ENCODE results near the gene OR8H2. TPM values are rescaled to one million over a fixed set of nuclear protein-coding genes. Genes with fewer than 3 reads are reported as not detected.
"Not testable (repeated sequence)": the region's sequence is repeated elsewhere in the genome, so short reads cannot be mapped to it uniquely, and the experiment has no call there.

OR8H2 gene
- not detected for total RNA-seq

- ATAC-seq (ENCODE audit: low FRiP score in 2 of 2) (no peak), DNase-seq (no peak)
- TF ChIP-seq POLR2AphosphoS5 (IDR thresholded peaks at IDR 0.05) (no peak), EP300 (IDR thresholded peaks at IDR 0.05) (no peak), POLR2A (IDR thresholded peaks at IDR 0.05) (no peak)
- TF ChIP-seq, protein P1, sequence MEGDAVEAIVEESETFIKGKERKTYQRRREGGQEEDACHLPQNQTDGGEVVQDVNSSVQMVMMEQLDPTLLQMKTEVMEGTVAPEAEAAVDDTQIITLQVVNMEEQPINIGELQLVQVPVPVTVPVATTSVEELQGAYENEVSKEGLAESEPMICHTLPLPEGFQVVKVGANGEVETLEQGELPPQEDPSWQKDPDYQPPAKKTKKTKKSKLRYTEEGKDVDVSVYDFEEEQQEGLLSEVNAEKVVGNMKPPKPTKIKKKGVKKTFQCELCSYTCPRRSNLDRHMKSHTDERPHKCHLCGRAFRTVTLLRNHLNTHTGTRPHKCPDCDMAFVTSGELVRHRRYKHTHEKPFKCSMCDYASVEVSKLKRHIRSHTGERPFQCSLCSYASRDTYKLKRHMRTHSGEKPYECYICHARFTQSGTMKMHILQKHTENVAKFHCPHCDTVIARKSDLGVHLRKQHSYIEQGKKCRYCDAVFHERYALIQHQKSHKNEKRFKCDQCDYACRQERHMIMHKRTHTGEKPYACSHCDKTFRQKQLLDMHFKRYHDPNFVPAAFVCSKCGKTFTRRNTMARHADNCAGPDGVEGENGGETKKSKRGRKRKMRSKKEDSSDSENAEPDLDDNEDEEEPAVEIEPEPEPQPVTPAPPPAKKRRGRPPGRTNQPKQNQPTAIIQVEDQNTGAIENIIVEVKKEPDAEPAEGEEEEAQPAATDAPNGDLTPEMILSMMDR (IDR thresholded peaks at IDR 0.05), result no peak
- no peaks in the 10 kb centered on the region for H3K9me3 ChIP-seq
- H3K27me3 ChIP-seq, result no peaks in the 10 kb centered on the region
- H3K36me3 ChIP-seq, result no peaks in the 10 kb centered on the region
- H3K4me1 ChIP-seq, result no peaks in the 10 kb centered on the region
- no peak within 1 kb of the TSS for H3K27ac ChIP-seq
- H3K4me3 ChIP-seq, result no peak within 1 kb of the TSS
Observed at GRCh38 chr11:56103210-56103737, at the start of gene OR8H2. TSS of gene OR8H2 (plus strand) at chr11:56103687. CDS start at chr11:56105043, 1,356 bp downstream.

DNA sequence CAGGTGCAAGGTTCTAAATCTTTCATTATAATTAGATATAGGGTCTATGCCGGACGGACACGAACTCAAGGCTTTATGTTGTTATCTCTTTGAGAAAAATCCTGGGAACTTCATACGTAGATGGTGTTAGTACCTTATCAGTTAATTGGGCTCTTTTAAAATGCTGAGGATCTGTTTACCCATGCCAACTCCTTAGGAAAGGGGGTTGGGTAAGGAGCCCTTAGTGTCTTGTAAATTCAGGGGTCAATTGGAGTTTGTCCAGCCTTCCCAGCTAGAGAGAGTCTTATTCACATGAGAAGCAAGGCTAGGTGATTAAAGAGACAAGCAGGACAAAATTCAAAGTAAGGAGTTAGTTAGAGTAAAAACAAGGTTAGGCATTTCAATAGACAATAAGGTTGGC lies 47.1 kb upstream of the OR8H2 start:
- not testable (repeated sequence) for H3K27me3 ChIP-seq; DNase-seq; ATAC-seq (ENCODE audit: low FRiP score in 2 of 2); H3K9me3 ChIP-seq; H3K4me1 ChIP-seq; H3K4me3 ChIP-seq; H3K36me3 ChIP-seq; H3K27ac ChIP-seq
- WGBS, 2 donors, result 32 to 36% methylated on average over 4 of the region's 4 CpGs

DNA sequence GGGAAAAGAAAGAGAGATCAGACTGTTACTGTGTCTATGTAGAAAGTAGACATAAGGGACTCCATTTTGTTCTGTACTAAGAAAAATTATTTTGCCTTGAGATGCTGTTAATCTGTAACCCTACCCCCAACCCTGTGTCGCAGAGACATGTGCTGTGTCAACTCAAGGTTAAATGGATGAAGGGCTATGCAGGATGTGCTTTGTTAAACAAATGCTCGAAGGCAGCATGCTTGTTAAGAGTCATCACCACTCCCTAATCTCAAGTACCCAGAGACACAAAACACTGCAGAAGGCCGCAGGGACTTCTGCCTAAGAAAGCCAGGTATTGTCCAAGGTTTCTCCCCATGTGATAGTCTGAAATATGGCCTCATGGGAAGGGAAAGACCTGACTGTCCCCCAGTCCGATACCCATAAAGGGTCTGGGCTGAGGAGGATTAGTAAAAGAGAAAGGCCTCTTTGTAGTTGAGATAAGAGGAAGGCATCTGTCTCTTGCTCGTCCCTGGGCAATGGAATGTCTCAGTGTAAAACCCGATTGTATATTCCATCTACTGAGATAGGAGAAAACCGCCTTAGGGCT lies 45.7 kb upstream of the OR8H2 start:
- 29 to 46% methylated on average over 7 of the region's 7 CpGs for WGBS, 2 donors

DNA sequence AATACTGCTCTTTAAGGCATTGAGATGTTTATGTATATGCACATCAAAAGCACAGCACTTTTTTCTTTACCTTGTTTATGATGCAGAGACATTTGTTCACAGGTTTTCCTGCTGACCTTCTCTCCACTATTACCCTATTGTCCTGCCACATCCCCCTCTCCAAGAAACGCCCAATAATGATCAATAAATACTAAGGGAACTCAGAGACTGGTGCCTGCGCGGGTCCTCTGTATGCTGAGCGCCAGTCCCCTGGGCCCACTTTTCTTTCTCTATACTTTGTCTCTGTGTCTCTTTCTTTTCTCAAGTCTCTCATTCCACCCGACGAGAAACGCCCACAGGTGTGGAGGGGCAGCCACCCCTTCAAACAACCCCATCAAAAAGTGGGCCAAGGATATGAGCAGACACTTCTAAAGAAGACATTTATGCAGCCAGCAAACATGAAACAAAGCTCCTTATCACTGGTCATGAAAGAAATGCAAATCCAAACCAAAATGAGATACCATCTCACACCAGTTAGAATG lies 45.2 kb upstream of the OR8H2 start:
- not testable (repeated sequence) for ATAC-seq (ENCODE audit: low FRiP score in 2 of 2); DNase-seq; H3K4me3 ChIP-seq; H3K9me3 ChIP-seq; H3K27me3 ChIP-seq; H3K27ac ChIP-seq; H3K36me3 ChIP-seq; H3K4me1 ChIP-seq
- 72 to 86% methylated on average over 7 of the region's 7 CpGs for WGBS, 2 donors

More for the DNA sequence above, 45.7 kb upstream of the OR8H2 start:
- H3K27ac ChIP-seq; H3K4me1 ChIP-seq; H3K27me3 ChIP-seq; ATAC-seq (ENCODE audit: low FRiP score in 2 of 2); DNase-seq; H3K9me3 ChIP-seq; H3K36me3 ChIP-seq; H3K4me3 ChIP-seq: not testable (repeated sequence)

DNA sequence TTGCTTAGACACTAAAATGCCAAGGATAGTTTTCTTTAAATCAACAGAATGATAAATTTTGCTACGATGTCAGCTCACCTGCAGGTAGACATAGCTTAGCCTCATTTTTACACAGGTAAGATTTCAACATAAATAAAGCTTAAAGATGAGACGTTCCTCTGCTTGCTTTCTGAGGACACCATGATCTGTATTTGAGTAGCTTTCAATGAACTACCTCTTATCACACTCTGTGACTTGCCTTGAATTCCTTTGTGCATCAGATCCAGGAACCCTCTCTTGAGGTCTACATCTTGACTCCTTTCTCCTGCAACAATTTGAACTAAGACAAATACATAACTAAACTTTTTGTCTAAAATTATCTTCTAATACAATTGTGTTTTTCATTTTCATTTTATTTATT lies 36.5 kb upstream of the OR8H2 start:
- H3K36me3 ChIP-seq, result no peaks in the 10 kb centered on the region
- DNase-seq (no peak), ATAC-seq (ENCODE audit: low FRiP score in 2 of 2) (no peak)
- no peaks in the 10 kb centered on the region for H3K4me1 ChIP-seq
- H3K27me3 ChIP-seq, result no peaks in the 10 kb centered on the region
- H3K4me3 ChIP-seq, result no peak overlapping the region
- no peak for TF ChIP-seq EP300 (IDR thresholded peaks at IDR 0.05)
- no peak for TF ChIP-seq POLR2A (IDR thresholded peaks at IDR 0.05)
- no peak for TF ChIP-seq POLR2AphosphoS5 (IDR thresholded peaks at IDR 0.05)
- TF ChIP-seq, protein P1 (IDR thresholded peaks at IDR 0.05), result no peak
- no peaks in the 10 kb centered on the region for H3K9me3 ChIP-seq
- 64 to 66% methylated on average over 2 of the region's 2 CpGs for WGBS, 2 donors
- no peak overlapping the region for H3K27ac ChIP-seq

DNA sequence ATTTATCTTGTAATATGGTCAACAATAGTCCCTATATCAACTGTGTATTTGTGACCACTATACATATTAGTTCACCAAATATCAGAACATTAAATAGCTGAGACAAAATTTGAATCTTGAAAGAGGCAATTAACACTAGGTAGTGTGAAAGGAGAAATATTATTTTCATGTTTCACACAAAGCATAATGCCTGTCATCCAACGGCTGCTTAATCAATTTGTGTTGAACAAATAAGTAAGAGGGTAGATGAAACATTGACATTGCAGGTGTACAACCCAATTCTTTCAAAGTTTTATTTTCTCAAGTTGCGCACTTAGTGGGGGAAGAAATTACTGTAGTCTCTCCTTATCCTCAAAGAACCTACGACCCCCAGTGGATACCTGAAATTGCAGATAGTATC lies 13.8 kb upstream of the OR8H2 start:
- Histone ChIP-seq H3K4me1 (no peaks in the 10 kb centered on the region), H3K9me3 (no peaks in the 10 kb centered on the region), H3K27me3 (no peaks in the 10 kb centered on the region), H3K36me3 (no peaks in the 10 kb centered on the region), H3K4me3 (no peak overlapping the region), H3K27ac (no peak overlapping the region)
- WGBS, 2 donors, result 79 to 80% methylated on average over 3 of the region's 3 CpGs
- DNase-seq, result no peak
- ATAC-seq (ENCODE audit: low FRiP score in 2 of 2), result no peak
- TF ChIP-seq EP300 (IDR thresholded peaks at IDR 0.05) (no peak), POLR2A (IDR thresholded peaks at IDR 0.05) (no peak), POLR2AphosphoS5 (IDR thresholded peaks at IDR 0.05) (no peak)
- TF ChIP-seq, protein P1 (IDR thresholded peaks at IDR 0.05), result no peak
